COLO668 (cell line): ENCODE measurements around the gene TET1.
"Not testable (repeated sequence)": the region's sequence is repeated elsewhere in the genome, so short reads cannot be mapped to it uniquely, and the experiment has no call there.

Source experiments
- DNase-seq: peaks from one replicate; lab custom pipeline; 2025; ENCODE audit not compliant: unreplicated experiment; lab: John Stamatoyannopoulos, UW

Gene TET1

DNA sequence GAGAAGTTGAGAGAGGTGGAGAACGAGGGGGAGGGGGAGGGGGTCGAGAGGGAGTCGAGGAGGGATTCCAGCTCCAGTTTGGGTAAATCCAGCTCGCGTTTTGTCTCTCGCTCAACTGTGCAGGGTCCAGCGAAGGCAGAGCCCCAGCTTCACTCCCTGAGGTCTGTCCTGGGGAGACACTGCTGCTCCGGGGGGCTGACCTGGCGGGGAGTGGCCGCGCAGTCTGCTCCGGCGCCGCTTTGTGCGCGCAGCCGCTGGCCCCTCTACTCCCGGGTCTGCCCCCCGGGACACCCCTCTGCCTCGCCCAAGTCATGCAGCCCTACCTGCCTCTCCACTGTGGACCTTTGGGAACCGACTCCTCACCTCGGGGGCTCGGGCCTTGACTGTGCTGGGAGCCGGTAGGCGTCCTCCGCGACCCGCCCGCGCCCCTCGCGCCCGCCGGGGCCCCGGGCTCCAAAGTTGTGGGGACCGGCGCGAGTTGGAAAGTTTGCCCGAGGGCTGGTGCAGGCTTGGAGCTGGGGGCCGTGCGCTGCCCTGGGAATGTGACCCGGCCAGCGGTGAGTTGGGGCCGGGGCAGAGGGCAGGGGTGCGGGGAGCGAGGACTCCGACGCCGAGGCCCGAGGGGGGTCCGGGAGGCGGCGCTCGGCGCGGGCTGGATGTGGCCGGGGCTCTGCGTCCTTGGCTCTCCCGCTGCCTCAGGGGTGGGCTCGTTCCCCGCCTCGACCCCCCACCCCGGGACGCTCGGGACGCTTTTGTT, at the start of gene TET1:
Gene TET1 (plus strand): TSS at position 152 of the 757 bp plus-strand sequence. CDS start 12,002 bp downstream, outside the sequence.
- peak; percentile 19 for DNase-seq

DNA sequence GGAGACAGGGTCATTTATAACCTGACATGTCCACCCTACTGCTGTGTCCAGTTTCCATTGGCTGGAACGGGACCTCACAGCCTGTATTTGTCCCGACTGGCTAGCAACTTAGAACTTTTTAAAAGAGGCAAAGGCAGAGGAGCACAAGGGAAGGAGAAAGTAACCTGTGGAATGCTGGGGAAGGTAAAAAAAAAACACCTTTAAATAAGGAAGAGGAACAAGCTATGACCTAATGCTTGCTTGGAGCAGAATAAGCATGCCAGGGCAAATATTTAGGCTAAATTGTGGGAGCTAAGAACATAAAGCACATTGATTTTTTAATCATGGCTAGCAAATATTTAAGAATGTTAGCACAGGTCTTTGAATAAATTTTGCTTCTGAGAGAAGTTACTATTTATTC, 43.9 kb upstream of the TET1 start:
- not testable (repeated sequence) for DNase-seq

DNA sequence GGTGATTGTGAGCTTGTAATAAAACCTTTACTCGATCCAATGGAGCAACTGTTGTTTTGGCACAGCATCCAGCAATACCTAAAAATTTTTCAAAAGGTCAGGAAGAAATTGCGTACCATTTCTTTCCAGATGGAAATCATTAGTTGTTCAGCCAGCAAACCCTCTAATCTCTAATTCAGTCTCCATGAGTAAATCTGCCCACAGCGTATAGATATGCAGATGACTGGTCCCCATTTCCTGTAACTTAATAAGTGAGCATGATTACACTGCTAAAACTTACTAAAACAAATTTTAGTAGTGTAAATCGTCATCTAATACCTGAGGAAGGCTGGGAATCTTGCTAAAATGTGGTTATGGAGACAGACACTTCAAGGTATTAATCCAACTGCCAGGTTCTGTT, 43.4 kb upstream of the TET1 start:
- no peak for DNase-seq

DNA sequence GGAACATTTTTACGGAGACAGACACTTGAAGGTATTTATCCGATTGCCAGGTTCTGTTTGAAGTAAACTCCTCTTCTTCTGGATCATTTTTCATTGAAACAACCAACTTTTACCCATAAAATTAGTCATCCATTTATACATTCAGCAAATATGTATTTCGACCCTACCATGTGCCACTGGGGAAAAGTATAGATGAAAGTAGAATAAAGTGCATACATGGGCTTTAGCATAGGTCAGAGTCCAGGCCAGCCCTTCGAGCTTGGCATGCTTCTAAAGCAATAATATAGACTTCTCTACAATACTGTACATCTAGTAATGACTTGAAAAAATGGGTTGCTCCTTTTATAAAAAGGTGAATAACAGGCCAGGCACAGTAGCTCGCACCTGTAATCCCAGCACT, 42.9 kb upstream of the TET1 start:
- DNase-seq, result no peak

DNA sequence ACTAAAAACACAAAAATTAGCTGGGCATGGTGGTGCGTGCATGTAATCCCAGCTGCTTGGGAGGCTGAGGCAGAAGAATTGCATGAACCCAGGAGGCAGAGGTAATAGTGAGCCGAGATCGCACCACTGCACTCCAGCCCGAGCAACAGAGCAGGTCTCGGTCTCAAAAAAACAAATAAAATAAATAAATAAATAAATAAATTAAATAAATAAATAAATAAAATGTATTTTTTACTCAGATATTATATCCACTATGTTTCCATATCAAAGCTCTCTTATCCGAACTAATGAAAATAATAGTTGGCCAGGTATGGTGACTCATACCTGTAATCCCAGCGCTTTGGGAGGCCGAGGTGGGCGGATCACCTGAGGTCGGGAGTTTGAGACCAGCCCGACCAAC, 41.5 kb upstream of the TET1 start:
- not testable (repeated sequence) for DNase-seq

DNA sequence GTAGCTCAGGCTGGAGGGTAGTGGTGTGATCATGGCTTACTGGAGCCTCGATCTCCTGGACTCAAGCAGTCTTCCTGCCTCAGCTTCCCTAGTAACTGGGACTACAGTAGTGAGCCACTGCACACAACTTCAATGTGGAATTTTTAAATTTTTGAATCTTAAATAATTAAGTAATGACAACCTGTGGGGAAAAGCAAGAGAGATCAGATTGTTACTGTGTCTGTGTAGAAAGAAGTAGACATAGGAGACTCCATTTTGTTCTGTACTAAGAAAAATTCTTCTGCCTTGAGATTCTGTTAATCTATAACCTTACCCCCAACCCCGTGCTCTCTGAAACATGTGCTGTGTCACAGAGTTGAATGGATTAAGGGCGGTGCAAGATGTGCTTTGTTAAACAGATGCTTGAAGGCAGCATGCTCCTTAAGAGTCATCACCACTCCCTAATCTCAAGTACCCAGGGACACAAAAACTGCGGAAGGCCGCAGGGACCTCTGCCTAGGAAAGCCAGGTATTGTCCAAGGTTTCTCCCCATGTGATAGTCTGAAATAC, 34.6 kb upstream of the TET1 start:
- DNase-seq, result not testable (repeated sequence)

DNA sequence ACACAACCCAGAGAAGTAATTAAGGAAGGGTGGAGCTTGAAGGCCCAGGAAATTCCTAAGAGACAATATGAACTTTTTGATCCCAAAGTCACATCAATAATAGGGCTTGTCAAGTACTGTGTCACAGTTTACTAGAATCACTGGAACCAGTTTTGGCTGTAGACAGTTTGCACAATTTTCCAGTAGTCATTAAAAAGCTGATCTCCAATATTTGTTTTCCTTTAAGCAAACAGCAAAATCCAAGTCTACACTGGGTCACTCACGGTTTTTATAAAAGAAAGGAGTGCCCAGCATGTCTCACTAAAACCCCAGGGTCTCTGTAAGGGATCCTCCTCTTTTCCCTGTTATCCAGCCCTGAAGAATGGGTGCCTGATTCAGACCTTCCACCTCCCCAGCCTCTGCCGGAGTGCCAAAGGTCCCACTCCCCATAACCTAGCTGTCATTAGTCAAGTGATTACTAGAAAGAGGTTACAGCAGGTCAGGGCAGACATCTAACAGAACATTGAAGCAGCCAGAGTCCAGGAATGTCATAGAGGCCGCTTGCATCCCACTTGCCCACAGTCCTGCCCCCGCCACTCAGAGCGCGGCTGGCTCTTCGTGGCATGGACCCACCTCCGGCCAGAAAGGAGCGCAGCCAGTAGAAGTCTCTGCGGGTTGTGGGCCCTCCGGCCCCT, 33.4 kb upstream of the TET1 start:
- DNase-seq, result no peak

DNA sequence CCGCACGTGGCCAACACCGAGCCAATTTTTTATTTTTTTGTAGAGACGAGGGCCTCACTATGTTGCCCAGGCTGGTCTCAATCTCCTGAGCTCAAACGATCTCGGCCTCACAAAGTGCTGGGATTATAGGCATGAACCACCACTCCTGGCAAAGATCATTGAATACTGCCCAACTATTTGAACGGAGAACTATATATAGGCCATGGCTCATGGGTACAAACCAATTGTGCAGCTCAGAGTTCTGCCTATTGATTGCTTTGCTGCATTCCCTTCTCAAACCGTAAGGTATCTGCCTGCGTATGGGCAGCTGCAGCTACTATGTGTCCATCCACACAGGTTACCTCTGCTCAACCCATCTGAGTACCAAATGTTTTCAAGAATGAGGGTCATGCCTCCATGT, 23.2 kb upstream of the TET1 start:
- DNase-seq, result no peak

DNA sequence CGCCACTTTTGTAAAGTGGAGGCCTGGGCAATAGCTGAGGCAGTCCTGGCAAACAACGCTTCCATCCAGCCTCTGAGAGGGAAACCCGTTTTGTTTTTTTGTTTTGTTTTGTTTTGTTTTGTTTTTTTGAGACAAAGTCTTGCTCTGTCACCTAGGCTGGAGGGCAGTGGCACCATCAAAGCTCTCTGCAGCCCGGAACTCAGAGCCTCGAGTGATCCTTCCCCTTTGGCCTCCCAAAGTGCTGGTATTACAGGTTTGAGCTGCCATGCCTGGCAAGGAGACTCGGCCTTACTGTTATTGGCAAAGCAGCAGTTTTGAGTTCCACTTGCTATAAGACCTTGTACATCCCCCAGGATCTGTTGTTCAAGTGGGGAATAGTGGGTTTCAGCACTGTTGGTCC, 22.3 kb upstream of the TET1 start:
- DNase-seq, result no peak

DNA sequence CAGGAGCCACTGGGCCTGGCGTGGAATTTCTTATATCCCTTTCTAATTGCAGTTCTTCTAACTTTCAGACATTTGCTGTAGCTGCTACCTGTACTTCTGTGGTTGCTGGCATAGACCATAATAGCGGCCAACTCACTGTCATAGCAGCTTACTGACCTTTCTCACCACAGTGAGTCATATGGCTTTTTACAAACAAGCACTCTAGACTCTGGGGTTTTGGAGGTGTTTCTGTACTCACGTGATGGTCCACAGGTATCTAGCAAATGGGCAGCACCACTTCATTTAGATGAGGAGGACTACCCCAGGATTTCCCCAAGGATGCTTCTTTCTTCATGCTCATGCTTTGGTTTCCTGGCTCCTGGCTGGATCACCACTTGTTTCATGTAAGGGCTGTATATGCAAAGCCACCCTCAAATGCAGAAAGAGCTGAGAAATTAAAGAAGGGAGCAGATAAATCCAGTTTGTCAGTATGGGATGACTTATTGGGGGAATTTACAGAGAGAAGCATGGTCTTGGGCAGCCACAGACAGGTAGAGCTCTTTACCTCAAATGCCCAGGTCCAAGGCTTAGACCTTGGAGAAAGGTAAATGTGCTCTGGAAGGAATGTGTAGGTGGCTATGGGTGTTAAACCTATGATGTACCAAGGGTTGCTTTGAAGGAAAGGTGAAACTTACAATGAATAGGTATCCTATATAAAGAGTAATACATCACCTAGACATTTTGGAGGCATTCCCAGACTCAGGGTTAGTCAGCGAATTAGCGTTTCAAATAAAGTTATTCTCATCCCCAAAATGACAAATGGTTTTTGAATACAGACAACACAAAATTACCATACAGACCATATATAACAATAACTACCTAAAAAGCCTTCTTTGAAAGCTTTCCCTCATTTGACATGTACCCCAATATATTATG, 16.9 kb upstream of the TET1 start:
- DNase-seq, result no peak

DNA sequence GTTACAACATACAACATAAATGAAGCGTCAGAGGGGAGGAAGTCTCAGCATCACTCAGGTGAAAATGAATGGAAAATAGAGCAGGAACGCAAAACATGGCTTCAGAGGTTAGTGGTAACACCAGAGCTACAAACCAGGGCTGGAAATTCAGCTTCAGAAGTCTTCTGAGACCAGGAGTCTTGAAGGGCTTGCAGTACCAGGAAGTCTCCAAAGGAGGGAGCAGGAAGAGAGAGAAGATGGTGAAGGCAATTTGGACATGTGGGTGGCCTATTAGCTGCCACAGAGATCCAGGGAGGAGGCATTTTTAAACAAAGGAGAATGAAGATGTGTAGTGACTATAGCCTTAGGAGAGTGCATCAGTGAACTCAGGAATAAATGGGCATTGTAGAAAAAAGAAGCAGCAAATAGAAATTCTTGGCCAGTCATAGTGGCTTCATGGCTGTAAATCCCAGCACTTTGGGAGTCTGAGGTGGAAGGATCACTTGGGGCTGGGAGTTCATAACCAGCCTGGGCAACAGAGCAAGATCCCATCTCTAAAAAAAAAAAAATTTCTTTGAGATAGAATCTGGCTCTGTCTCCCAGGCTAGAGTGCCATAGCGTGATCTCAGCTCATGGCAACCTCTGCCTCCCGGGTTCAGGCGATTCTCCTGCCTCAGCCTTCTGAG, 9.3 kb upstream of the TET1 start:
- DNase-seq, result peak; percentile 35

DNA sequence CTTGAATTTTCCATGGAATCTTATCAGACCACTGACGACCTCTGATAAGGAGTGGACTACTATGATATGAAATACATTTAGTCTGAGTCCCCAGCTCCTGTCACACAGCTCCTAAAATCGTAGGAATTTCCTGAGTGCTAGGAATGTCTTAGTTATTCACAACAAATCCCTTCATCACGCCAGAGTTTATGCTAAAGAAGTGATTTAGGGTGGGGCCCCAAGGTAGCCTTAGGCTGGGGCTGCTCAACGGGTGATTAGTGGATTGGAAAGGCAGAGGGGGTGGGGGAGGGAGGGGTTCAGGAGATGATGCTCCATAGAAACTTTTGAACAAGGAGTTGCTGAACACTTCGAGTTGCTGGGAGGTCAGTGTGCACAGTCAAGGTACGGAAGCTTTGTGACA, 7.0 kb upstream of the TET1 start:
- DNase-seq, result no peak

DNA sequence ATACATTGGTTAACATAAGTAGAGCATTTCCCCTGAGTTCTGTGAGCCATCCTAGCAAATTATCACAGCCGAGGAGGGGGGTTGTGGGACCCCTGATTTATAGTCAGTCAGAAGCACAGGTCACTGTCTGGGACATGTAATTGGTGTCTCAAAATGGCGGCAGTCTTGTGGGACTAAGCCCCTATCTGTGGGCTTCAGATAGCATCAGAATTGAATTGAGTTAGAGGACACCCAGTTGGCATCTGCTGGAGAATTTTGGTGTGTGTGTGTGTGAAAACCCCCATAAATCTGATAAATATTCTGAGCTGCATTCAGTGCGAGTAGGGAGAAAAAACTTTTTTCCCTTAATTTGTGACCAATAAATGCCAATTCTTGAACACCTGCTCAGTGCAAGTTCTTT, 6.5 kb upstream of the TET1 start:
- DNase-seq, result no peak

DNA sequence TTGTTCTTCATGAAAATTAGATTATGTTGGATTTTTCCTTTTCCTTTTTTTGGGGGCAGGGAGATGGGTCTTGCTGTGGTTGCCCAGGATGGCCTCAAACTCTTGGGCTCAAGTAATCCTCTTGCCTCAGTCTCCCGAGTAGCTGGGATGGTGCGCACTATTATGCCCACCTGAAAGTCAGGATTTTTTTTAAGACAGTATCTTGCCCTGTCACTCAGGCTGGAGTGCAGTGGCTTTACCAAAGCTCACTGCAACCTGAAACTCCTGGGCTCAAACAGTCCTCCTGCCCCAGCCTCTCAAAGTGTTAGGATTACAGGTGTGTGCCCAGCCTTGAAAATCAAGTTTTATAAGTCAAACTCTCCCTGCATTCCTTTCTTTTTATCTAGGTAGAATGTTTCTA, 1.7 kb upstream of the TET1 start:
- no peak for DNase-seq

DNA sequence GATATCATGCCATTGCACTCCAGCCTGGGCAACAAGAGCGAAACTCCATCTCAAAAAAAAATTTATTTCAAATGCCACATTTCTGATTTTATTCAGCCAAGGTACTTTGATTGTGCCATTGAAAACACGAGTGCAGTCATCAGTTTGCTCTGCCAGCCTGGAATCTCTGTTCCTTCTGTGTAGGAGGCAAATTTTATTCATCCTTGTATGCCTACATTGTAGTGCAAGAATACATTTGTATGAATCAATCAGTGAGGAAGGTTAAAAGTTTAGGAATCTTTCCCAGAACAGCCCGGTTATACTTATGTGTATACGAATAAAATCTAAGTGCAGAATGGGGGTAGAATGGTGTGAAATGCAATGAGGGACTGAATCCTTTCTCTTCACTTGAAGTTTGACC, 886 bp upstream of the TET1 start:
- no peak for DNase-seq

DNA sequence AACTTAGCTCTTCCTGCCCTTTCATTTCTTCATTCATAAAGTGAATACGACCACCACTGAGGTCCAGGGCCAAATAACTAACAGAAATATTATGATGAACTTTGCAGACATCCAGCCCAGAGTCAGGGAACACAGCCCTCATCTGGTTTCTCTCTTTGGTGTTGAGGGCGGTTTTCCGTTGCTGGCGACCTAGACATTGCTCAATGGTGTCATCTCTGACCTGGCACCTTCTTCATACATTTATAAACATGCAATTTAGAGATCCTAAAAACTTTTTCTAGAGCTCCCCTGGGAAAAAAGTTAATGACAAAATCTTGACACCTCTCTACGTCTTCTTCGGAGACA, 324 bp upstream of the TET1 start:
- no peak for DNase-seq

DNA sequence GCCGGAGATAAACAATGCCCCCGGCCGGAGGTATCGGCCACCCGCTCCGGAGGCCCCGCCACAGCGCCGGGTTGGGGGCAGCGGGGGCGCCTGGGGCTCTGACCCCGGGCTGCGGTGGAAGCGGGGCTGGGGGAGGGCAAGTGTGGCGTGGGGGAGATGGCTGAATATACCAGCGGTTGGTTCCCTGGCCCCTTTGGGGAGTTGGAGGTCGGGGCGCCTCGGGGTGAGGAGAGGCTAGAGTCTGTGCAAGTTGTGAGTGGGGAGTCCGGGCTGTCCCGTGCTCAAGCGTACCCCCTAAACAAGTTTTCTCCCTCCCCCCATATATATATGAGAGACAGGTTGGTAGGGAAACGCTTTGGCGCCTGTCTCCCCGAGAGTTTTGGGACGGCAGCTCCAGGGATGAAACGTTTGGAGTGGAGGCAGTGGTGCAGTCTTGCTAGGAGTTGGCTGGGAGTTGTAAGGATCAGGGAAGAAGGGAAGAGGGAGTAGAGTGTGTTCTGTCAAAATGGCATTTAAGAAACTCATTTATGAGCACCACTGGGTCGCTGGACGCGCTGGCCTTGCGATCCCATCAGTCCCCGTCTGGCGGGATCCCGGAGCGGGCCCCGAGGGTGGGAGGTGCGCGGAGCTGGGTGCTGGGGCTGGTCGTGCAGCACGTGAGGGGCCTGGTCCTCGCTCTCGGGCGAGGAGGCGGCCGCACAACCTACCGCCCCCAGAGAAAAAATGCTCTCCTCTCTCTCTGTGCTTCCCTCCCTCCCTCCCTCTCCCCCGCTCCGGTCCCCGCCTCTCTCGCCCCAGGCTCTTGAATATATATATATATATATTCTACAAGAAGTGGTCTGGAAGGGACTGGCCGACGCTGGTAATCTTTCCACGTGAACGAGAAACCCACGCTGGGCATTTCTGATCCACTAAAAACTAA, 1.1 kb downstream of the TET1 start:
- no peak for DNase-seq

DNA sequence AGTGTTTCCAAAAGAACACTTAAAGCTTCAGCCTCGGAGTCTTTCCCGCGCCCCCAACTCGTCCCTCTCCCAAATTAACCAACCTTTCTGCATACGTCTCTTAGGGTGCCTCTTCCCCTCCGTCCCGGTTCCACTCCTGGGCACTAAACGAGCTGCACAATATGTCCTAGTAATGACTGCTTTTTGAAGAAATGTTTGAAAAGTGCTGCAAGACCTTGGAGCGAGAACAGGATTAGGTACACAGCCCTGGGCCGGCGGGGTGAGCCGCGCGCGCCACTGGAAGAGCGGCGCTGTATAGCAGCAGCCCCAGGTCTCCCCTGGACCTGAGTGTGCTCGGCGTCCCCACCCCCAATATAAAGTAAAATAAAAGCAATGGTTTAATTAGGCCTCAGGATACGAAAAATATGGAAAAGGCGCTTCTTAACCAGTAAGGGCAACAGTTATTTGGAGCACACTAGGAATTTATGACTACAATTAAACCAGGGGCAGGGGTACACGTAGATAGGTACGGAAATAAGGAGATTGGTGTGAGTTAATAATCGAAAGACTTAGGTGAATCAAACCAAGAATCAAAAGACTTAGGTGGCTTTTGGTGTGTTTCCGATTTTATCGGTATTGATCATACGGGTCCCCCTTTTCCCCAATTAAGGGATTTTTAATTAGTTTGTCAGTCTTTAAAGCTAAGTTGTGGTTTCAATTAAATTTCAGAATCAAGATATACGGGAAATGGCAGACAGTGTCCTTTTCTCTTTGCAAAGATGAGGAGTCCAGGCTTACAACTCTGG, 1.9 kb downstream of the TET1 start:
- DNase-seq, result no peak
